COLO829 (cell line): ENCODE data around the gene KRTAP12-4.
"Not testable (repeated sequence)": the region's sequence is repeated elsewhere in the genome, so short reads cannot be mapped to it uniquely, and the experiment has no call there.

Experiments used
- DNase-seq: peaks from one replicate; pipeline ENCODE4 v3.0.0; 2012; ENCODE audit warnings: low spot score

The KRTAP12-4 gene

DNA sequence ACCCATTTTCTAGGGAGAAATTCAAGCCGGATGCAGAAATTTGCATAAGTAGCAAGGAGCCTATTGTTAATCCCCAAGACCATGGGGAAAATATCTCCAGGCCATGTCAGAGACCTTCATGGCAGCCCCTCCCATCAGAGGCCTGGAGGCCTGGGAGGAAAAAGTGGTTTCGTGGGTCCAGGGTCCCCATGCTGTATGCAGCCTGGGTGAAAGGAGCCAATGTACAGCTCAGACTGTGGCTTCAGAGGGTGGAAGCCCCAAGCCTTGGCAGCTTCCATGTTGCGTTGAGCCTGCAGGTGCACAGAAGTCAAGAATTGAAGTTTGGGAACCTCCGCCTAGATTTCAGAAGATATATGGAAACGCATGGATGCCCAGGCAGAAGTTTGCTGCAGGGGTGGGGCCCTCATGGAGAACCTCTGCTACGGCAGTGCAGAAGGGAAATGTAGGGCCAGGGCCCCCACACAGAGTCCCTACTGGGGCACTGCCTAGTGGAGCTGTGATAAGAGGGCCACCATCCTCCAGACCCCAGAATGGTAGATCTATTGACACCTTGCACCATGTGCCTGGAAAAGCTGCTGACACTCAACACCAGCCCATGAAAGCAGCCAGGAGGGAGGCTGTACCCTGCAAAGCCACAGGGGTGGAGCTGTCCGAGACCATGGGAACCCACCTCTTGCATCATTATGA lies 44.2 kb downstream of the KRTAP12-4 start:
- not testable (repeated sequence) for DNase-seq

DNA sequence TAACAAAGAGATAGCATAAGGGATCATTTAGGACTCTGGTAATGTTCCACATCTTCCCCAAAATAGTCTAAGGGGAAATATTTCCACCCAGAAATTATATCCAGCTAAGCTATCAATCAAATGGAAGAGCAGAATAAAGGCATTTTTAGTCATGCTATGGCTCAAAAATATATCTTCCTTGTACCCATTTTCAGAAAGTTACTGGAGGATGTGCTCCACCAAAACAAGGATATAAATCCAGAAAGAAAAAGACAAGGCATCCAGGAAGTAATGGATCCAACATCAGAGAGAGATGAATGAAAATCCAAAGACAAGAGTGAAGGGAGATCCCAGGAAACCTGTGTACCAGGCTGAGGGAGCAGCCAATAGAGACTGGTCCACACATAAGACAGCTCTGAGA lies 45.3 kb downstream of the KRTAP12-4 start:
- DNase-seq, result no peak

DNA sequence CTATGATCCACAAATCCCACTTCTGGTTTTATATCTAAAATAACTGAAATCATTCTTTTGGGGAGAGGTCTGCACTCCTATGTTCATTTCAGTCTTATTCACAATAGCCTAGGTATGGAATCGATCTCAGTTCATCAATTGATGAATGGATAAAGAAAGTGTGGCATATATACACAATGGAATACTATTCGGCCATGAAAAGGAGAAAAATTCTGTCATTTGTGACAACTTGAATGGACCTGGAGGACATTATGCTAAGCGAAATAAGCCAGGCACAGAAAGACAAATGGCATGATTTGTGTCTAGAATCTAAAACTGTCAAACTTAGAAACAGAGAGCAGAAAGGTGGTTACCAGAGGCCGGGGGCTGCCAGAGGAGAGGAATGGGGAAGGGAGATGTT lies 48.0 kb downstream of the KRTAP12-4 start:
- no peak for DNase-seq
